Measurements from ENCODE around the gene TMEM51. TPM values are rescaled to one million over a fixed set of nuclear protein-coding genes. Genes with fewer than 3 reads are reported as not detected.
"Not testable (repeated sequence)": the region's sequence is repeated elsewhere in the genome, so short reads cannot be mapped to it uniquely, and the experiment has no call there.

The TMEM51 gene
- total RNA-seq, 1 experiment from 2014 or later = 22.2 TPM

DNA sequence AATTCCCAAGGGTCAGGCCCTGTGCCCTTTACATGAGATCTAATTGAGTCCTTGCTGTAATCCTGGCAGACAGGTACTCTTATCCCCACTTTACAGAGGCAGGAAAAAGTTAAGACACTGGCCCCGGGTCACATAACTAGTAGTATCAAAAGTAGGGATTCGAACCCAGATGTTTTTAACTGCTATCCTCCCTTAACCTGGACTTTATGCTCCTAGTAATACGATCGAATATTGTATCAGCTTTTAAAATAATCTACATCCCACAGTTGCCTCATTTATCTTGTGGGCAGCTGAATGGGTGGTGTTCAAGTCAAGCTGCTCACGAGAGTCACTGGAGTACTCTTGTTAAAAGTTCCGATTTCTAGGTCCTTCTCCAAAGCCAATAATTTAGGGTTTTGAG is 25.5 kb upstream of the TMEM51 start:
- DNase-seq (ENCODE audit: low read depth) = no peak

DNA sequence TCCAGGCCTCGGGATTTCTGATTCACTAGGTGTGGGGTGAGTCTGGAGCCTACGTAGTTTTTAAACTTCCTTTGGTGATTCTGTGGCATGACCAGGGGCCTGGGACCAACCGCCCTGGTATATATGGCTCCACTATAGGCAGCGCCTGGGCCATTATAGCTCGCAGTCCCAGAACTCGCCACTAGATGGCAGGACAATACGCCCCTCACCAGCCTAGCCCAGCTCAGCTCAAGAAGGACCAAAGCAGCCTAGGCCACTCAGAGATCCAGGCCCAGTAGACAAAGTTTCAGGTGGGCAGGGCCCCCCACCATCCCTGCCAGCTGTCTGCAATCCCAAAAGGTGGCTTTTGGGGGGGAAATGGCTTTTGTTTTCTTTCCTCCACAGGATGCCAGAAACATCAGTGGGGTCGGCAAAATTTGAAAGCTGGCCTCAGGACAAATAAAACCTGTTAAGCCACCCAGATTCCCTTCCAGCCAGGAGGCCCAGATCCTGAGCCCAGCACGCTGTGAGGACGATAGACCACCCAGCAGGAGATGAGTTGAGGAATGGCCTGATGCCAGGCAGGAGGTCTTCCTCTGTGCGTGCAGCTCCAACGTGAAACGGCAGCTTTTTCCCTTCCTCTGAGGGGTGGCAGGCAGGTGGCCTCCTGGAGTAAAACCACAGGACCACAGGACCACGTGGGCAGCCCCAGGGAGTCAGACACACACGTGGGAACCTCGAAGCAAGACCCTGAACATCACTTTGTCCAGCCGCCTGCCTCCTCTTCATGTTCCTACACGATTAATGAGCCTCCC is 24.8 kb upstream of the TMEM51 start:
- peak; percentile 66 for DNase-seq (ENCODE audit: low read depth)

DNA sequence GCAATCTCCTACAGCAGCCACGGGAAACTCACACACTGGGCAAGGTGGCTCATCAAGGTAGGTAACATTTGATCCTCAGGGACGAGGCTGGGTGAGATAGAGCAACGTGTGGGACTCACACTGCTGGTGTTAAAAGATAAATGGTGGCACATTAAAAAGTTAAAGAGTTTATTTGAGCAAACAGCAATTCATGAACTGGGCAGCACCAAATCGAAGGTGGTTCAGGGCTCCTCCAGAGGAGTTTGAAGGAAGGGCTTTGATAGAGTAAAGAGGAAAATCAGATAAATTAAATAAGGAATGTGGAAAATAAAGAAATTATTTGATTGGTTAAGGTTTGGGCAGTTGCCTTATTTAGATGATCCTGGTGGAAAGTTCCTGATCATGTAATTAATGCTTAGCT is 23.6 kb upstream of the TMEM51 start:
- DNase-seq (ENCODE audit: low read depth) = no peak

DNA sequence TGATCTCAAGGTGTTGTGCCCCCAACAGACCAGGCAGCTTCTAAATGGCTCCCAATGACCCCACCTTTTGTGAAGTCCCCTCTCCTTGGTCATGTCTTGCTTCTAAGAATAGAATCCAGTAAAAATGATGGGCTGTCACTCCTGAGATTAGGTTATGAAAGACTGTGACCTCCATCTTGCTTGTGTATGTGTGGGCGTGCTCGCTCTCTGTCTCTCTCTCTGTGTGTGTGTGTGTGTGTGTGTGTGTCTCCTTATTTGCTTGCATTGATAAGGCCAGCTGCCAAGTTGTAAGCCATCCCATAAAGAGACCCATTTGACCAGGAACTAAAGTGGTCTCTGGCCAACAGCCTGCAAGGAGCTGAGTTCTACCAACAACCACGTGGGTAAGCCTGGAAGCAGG is 22.9 kb upstream of the TMEM51 start:
- no peak for DNase-seq (ENCODE audit: low read depth)

DNA sequence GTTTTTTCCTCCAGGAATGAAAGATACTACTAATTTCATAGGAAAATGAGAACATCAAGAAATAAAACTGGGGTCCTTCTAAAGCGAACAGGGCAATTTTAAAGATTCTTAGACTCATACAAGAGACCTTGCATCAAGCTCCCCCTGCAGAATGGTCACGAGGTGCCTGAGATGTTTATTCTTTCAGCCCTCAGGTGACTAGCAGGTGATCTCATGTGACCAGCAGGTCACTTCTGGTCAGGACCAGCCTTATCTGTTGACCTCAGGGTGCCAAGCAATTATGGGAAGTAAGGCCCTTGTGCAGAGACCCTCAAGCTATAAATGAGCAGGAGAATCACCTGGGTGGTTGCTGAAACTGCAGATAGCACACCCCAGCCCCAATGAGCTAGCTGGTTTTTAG is 20.6 kb upstream of the TMEM51 start:
- no peak for DNase-seq (ENCODE audit: low read depth)

DNA sequence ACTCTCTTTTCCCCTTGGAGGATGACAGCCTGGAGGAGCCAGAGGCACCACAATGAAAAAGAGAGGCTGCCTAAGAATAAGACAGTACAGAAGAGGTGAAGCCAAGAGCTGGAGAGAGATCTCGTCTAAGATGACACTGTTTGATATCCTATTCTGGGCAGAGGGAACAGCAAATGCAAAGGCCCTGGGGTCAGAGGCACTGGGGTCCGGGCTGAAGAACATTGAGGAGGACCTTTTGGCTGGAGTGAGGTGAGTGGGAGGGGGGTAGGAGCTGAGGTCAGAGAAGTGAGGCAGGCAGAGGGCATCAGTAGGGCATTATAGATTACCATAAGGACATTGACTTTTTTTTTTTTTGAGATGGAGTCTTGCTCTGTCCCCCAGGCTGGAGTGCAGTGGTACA is 19.3 kb upstream of the TMEM51 start:
- no peak for DNase-seq (ENCODE audit: low read depth)

DNA sequence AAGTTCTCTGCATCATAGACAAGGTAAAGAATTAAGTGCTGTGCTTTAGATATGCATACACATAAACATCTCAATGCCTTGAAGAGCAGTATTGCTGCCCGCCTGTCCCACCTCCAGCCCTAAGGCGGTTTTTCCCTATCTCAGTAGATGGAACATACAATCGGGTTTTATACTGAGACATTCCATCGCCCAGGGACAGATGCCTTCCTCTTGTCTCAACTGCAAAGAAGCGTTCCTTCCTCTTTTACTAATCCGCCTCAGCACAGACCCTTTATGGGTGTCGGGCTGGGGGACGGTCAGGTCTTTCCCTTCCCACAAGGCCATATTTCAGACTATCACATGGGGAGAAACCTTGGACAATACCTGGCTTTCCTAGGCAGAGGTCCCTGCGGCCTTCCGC is 17.9 kb upstream of the TMEM51 start:
- not testable (repeated sequence) for DNase-seq (ENCODE audit: low read depth)

DNA sequence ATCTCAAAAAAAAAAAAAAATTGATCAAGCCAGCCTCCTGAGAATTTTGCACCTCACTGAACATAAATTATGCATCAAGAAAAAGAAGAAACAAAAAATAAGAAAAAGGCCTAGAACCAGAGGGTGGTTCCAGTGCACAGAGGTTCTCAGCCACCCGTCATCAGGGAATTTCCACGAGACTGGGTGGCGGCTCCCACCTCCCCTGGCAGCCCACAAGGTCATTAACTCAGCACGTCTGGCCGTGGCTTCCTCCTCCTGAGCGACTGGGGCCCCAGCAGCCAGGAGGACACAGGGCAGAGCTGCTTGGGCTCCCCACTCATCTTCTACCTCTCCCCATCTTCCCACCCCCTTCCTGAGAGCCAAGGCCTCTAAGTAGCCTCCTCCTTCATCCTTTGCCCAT is 15.7 kb upstream of the TMEM51 start:
- no peak for DNase-seq (ENCODE audit: low read depth)

DNA sequence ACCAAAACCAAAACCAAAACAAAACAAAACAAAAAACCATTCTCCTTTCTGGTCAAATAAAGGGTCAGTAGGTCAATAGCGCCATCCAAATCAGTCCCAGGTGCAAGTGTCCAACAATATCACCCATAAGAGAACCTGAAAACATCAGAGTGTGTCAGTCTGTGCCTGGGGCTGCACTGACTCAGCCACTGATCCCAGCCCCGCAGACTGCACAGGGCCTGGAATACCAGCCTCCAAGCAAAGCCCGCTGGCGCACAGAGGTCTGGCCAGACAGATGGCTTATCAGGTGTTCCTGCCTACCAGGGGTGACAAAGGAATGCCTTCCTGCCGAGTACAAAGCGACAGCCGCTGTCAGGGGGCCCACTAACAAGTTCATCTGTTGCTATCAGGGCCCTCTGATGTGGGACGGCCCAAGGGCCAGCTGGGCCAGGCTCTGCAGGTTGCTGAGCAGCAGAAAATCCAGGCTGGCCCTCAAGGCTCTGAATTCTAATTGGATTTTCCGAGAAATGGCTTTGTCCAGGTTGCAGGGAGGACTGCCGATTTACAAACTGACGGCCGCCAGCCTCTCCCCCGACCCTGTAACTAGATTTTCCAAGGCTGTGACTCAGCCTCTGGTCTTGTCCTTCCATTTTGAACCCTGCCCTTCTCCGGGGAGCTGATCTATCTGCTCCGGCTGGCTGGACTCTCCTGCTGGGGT is 13.7 kb upstream of the TMEM51 start:
- peak; percentile 90 for DNase-seq (ENCODE audit: low read depth)

DNA sequence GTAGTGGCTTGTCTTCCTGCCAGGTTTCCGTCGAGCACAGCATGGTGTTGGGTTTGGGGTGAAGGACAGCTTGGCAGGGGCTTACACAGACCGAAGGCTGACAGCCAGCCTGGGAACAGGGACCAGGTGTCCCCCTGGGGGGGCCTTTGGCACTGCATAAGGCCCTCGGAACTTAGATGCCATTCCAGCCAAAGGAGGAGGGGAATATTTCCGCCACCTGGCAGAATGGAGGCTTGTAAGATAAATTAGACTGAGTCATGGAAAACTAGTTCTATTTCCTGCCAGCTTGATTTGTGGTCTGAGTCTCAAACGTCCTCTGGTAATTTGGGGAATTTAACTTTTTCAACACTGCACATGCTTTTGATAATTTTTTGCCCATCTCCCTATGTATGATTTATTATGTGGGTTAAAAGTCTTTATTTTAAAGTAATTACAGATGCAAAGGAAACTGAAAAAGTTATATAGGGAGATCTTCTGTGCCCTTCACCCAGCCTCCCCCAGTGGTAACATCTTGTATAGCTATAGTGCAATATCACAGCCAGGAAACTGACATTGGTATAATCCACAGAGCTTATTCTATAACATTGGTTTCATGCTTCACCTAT is 11.5 kb upstream of the TMEM51 start:
- peak; percentile 85 for DNase-seq (ENCODE audit: low read depth)

DNA sequence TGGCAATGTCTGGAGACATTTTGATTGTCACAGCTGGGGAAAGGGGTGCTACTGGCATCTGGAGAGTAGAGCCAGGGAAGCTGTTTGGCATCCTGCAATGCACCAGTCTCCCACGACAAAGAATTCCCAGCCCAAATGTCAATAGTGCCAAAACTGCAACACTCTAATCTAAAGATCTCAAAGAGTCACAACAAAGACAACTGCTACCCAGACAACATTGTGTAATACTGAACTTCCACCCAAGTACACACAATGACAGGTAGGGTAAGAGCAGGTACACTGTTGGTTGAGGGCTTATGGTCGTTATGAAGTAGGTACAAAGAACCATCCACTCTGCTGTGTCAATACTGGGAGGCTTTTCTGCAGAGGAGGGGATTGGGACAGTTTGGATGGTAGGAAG is 8.2 kb upstream of the TMEM51 start:
- no peak for DNase-seq (ENCODE audit: low read depth)

DNA sequence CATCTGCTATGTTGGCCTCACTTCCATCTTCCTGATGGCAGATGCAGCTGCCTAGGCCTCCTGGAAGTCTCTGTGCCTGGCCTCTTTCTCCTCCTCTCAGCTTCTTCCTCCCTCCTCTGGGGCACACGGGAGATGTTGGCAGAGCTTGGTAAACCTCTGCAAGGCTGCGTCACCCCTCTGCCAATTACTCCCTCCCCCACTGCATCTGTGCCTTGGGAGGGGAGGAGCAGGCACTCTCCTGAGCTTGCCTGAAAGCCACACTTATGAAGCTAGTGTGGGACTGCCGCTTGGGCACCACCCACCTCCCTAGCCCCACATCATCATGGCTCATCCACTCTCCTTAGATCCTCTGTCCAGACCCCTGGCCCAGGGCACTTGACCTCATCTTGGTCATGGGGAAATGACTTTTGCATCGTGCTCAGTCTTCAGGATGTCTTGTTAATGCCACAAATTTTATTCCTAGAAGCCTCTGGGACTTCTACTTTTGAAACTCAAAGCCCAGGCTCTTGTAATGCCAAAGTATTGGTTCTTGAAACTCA is 7.3 kb upstream of the TMEM51 start:
- DNase-seq (ENCODE audit: low read depth) = peak; percentile 41

DNA sequence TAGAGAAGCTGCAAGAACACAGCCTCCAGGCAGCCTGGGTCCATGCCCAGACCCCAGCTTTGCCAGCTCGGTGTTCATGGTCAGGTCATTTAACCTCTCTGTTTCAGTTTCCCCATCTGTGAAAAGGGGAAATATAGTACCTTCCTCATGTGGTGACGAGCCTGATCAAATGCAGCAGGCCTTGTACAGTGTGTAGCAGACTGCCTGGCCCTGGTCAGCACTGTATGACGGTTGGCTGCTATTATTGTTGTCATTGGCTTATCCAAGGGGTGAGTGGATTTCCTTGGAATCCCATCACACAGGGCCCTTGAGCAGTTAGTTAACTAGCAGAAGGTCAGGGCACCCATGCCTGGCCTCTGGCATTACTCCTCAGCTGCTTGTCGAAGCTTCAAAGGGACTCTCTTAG is 6.6 kb upstream of the TMEM51 start:
- DNase-seq (ENCODE audit: low read depth) = no peak

DNA sequence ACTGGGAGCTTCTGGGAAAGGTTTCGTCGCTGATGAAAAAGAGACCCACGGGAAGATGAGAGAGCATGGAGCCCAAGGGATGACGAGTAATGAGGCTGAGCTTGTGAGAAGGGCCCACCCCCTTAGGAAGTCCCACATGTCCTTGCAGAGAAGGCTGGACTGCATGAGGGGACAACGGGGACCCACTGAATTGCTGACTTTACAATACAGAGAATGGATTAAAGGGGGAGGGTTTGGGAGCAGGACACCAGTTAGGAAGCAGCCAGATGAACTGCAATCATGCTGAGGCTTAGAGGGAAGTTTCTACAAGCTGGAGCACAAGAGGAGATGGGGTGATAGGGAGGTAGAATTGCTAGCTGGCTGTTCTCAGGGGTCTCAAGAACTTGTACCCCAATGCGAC is 5.5 kb upstream of the TMEM51 start:
- DNase-seq (ENCODE audit: low read depth) = no peak

DNA sequence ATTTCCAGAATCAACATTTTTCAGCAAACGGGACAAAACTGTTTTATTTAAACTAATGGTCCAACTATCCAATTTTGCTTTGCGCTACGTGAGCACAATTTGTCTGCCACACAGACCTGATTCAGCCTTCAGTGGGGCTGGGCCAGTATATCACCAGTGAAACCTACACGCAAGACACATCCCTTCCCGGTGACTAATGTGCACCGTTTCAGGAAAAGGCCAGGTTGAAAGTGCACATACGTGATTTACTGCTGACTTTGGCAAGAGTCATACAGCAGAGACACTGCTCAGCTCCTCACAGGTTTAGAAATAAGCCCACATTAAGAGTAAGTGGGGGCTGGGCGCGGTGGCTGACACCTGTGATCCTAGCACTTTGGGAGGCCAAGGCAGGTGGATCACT is 5.1 kb upstream of the TMEM51 start:
- peak; percentile 25 for DNase-seq (ENCODE audit: low read depth)

DNA sequence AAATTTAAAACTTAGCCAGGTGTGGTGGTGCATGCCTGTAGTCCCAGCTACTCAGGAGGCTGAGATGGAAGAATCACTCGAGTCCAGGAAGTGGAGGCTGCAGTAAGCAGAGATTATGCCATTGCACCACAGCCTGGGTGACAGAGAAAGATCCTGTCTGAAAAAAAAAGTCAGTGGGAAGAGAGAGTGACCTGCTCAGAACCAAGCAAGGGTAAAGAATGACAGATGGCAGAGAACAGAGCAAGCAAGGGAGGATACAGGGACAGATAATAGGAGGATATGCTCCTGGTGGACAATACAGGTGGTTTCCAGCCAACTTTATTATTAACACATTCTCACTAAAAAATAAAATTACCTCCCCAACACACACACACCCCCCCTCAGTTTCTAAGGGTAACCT is 4.6 kb upstream of the TMEM51 start:
- DNase-seq (ENCODE audit: low read depth) = no peak

DNA sequence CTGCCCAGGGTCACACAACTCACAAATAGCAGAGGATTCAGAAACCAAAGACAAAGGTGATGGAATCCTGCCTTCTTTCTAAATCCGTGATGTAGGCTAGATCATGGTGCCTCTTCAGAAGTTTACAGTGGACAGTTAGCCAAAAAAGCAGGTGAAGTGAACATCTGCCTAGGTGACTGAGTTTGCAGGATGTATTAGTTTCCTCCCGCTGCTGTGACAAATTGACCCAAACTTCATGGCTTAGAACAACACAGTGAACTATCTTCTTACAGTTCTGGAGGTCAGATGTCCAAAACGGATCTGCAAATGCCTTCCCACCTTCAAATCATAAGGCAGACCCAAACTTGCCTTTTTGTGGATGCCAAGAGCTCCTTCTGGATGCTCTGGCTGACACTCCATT is 3.2 kb upstream of the TMEM51 start:
- DNase-seq (ENCODE audit: low read depth) = no peak

DNA sequence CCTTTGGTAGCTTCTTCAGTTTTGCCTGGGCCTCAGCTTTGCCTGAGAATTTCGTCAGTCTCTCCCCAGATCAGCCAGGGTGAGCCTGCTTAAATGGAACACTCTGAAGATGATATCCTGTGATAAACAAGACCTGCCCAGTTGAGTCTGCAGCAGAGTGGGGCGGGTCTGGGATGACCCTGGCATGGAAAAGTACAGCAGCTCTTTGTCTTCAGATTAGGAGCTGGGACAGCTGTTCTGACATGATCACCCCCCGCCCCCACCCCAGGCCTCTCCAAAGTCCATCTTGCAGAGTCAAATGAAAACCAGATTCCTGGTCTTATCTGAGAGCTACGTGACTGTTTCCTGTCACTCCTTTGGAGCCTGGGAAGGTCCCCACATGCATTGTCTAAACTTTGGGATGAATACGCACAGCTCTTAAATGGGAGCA is 2.2 kb upstream of the TMEM51 start:
- no peak for DNase-seq (ENCODE audit: low read depth)

DNA sequence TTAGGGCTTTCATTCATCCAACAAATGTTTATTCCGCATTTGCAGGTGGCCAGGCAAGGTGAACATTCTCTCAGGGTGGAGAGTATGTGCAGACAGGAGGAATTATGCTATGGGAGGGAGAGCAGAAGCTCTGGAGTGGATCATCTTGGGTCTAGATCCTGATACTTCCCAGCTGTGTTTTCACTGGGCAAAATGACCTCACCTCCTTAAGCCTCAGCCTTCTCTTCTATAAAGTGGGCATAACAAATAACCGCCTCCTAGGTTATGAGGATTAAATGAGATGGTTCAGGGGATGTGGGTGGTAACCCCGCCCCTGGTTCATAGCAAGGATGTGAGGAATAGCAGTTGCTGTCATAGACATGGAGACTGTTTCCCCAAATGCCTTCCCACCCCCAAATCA is 1.7 kb upstream of the TMEM51 start:
- no peak for DNase-seq (ENCODE audit: low read depth)

DNA sequence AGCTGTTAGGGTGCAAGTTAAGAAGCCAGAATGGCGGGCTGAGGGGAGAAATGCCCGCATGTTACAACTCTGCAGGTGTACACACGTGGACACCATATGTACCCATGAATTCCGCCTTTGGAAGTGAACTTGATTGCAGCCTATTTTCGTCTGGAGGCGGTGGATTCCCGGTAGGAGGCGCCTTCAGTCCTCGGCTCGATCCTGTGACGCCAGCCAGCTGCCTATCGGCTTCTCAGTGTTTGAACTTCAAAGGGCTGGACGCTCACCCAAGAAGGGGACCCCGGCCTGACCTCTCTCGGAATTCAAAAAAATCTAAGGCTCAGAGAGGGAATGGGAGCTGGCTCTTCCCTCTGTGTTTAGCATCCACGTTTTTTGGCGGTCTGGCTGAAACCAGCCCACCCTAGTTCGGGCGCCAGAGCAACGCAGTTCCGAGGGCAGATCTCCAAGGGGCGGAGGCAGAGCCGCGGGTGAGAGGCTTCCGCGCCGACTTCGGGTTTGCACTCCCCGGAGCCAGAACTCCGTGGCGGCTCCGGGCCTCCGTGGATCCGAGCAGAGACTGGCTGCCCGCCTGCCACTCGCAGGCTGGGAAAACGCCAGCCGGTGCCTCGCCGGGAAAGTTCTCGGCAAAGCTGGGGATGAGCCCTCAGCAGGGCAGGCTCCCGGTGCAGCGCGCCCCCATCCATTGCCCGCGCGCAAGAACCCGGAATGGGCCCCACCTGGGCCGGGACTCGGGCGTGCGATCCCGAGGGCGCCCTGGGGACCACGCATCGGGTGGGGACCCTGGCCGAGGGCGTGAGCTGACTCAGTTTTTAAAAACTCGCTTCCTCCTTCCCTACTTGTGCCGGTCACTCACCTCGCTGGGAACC is 996 bp upstream of the TMEM51 start:
- DNase-seq (ENCODE audit: low read depth) = peak; percentile 88

DNA sequence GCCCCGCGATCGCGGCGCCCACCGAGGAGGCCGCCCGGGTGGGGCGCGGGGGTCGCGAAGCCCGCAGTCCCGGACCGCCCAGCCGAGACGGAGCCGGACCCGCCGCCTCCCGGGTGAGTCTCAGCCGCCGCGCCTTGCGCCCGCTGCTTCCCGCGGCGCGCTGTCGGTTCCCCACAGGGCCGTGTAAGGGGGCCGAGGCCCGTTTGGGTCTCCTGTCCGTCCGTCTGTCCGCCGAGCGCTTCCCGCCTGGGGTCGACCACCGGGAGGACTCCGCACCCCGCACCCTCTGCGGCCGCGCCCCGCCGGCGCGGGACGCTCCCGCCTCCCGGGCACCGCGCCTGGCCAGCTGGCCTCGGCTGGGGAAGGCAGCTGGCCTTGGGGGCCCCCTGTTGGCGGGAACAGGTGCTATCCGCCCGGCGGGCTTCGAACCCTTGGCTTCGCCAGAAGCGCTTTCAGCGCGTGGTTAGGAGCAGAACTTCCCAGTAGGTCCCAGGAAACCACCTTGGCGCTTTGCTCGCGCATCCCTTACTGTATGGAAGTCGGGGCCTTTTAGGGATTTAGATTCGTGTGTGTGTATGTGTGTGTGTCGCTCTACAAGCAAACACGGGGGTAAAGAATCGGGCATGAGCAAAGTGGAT is 414 bp downstream of the TMEM51 start:
- peak; percentile 64 for DNase-seq (ENCODE audit: low read depth)

All from M059J (cell line).